TTC549 (cell line): ENCODE results near the gene CFAP45.
"Not testable (repeated sequence)": the region's sequence is repeated elsewhere in the genome, so short reads cannot be mapped to it uniquely, and the experiment has no call there.

ENCODE experiments used
- FAIRE-seq: peaks from 2 replicates; lab custom pipeline; 2012; peaks lifted over from hg19 to GRCh38; lab: Jason Lieb, UNC

The CFAP45 gene

GRCh38 chr1:159900755-159901360, 893 bp upstream of the CFAP45 start:
- FAIRE-seq, result no peak

- FAIRE-seq, result not testable (repeated sequence)
These were observed 331 bp downstream of the CFAP45 start for GRCh38 chr1:159899634-159900033.

GRCh38 chr1:159898527-159898926, 1.4 kb downstream of the CFAP45 start:
- FAIRE-seq, result no peak

GRCh38 chr1:159897962-159898361, 2.0 kb downstream of the CFAP45 start:
- no peak for FAIRE-seq

GRCh38 chr1:159896546-159896930, 3.4 kb downstream of the CFAP45 start:
- no peak for FAIRE-seq

GRCh38 chr1:159895836-159896545, 4.0 kb downstream of the CFAP45 start:
- no peak for FAIRE-seq

- no peak for FAIRE-seq
These were observed 4.7 kb downstream of the CFAP45 start for GRCh38 chr1:159895286-159895685.

GRCh38 chr1:159892944-159893343, 7.0 kb downstream of the CFAP45 start:
- FAIRE-seq, result no peak

GRCh38 chr1:159891275-159892157, 8.4 kb downstream of the CFAP45 start:
- FAIRE-seq, result peak; percentile 28

GRCh38 chr1:159890390-159890789, 9.6 kb downstream of the CFAP45 start:
- no peak for FAIRE-seq

GRCh38 chr1:159889821-159890252, 10.1 kb downstream of the CFAP45 start:
- FAIRE-seq, result no peak

GRCh38 chr1:159889202-159889601, 10.8 kb downstream of the CFAP45 start:
- no peak for FAIRE-seq

GRCh38 chr1:159884296-159884695, 15.7 kb downstream of the CFAP45 start:
- FAIRE-seq, result no peak

- no peak for FAIRE-seq
These were observed 16.8 kb downstream of the CFAP45 start for GRCh38 chr1:159883134-159883533.

GRCh38 chr1:159882527-159882862, 17.5 kb downstream of the CFAP45 start:
- FAIRE-seq, result no peak

GRCh38 chr1:159881622-159882526, 18.1 kb downstream of the CFAP45 start:
- no peak for FAIRE-seq

- FAIRE-seq, result no peak
These were observed 19.5 kb downstream of the CFAP45 start for GRCh38 chr1:159880430-159880829.

GRCh38 chr1:159879977-159880376, 20.0 kb downstream of the CFAP45 start:
- no peak for FAIRE-seq

GRCh38 chr1:159879136-159879535, 20.8 kb downstream of the CFAP45 start:
- no peak for FAIRE-seq

- no peak for FAIRE-seq
These were observed 22.1 kb downstream of the CFAP45 start for GRCh38 chr1:159877695-159878444.

GRCh38 chr1:159873530-159874143, 26.3 kb downstream of the CFAP45 start:
- FAIRE-seq, result no peak
